GM18519 (cell line): Measurements from ENCODE around the gene GLIS1.

ENCODE experiments used
- ATAC-seq: cut with Tn5 transposase; IDR thresholded peaks from one replicate; pipeline ENCODE4 v1.9.1; 2021; ENCODE audit warnings: mild to moderate bottlenecking, moderate library complexity; ENCODE audit not compliant: unreplicated experiment, low FRiP score

The GLIS1 gene

GRCh38 chr1:53641481-53642214 is 97.3 kb downstream of the GLIS1 start:
- no peak for ATAC-seq

- no peak for ATAC-seq
Observed at GRCh38 chr1:53640701-53641075, 98.3 kb downstream of the GLIS1 start.

GRCh38 chr1:53639996-53640700 is 98.8 kb downstream of the GLIS1 start:
- no peak for ATAC-seq

GRCh38 chr1:53639251-53639763 is 99.7 kb downstream of the GLIS1 start:
- no peak for ATAC-seq

- no peak for ATAC-seq
Observed at GRCh38 chr1:53638360-53639035, 100.5 kb downstream of the GLIS1 start.

- ATAC-seq, result no peak
Observed at GRCh38 chr1:53637511-53638359, 101.2 kb downstream of the GLIS1 start.

- ATAC-seq, result no peak
Observed at GRCh38 chr1:53636621-53637171, 102.3 kb downstream of the GLIS1 start.

- ATAC-seq, result no peak
Observed at GRCh38 chr1:53634571-53634979, 104.4 kb downstream of the GLIS1 start.

GRCh38 chr1:53633073-53633704 is 105.8 kb downstream of the GLIS1 start:
- no peak for ATAC-seq

GRCh38 chr1:53631622-53632310 is 107.2 kb downstream of the GLIS1 start:
- ATAC-seq, result no peak

GRCh38 chr1:53629101-53629691 is 109.8 kb downstream of the GLIS1 start:
- ATAC-seq, result no peak

- ATAC-seq, result no peak
Observed at GRCh38 chr1:53628286-53628955, 110.5 kb downstream of the GLIS1 start.

- ATAC-seq, result no peak
Observed at GRCh38 chr1:53627666-53628065, 111.3 kb downstream of the GLIS1 start.

GRCh38 chr1:53627031-53627430 is 111.9 kb downstream of the GLIS1 start:
- ATAC-seq, result no peak

GRCh38 chr1:53626616-53627015 is 112.3 kb downstream of the GLIS1 start:
- ATAC-seq, result no peak

GRCh38 chr1:53625766-53626520 is 113.0 kb downstream of the GLIS1 start:
- no peak for ATAC-seq

GRCh38 chr1:53625049-53625448 is 113.9 kb downstream of the GLIS1 start:
- no peak for ATAC-seq
